ENCODE data around the gene SMC3. TPM values are rescaled to one million over a fixed set of nuclear protein-coding genes. Genes with fewer than 3 reads are reported as not detected.

Gene SMC3
- total and polyA plus RNA-seq, 2 experiments from 2014 or later = 40.8 to 53.5 TPM

DNA sequence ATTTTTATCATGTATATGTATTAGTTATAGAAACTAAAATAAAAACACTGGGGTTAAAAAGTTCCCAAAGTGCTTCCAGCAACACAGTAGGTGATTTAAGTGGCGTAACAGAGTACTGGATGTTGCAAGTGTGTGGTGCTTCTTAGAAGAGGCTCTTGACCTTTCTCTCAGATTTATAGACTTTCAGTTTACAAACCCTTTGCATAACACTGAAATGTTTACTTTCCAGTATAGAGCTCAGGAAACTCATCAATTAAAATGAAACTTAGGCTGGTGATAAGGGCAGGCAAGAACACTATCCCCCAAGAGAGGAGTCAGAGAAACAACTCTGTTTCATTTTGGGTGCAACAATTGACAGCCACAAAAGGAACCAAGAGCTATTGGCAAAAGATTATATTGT, 27.5 kb upstream of the SMC3 start:
- Histone ChIP-seq H3K27ac (no peak overlapping the region), H2AFZ (no peak overlapping the region), H3K9me2 (replicated peaks; ENCODE audit: insufficient read depth) (no peaks in the 10 kb centered on the region), H4K20me1 (ENCODE audit: insufficient read depth, poor library complexity, severe bottlenecking) (no peaks in the 10 kb centered on the region), H3K36me3 (replicated peaks; ENCODE audit: insufficient read depth, low read depth) (no peaks in the 10 kb centered on the region), H3K4me2 (no peak overlapping the region), H3K4me3 (no peak overlapping the region), H3K27me3 (no peaks in the 10 kb centered on the region), H3K9me3 (ENCODE audit: low read depth) (no peaks in the 10 kb centered on the region), H3K79me2 (no peaks in the 10 kb centered on the region), H3K4me1 (ENCODE audit: insufficient read depth) (no peaks in the 10 kb centered on the region)
- TF ChIP-seq EZH2phosphoT487 (IDR thresholded peaks at IDR 0.05; ENCODE audit: low read depth, severe bottlenecking, unreplicated experiment) (no peak), EZH2 (IDR thresholded peaks at IDR 0.05; ENCODE audit: borderline replicate concordance) (no peak)
- TF ChIP-seq, protein P1, sequence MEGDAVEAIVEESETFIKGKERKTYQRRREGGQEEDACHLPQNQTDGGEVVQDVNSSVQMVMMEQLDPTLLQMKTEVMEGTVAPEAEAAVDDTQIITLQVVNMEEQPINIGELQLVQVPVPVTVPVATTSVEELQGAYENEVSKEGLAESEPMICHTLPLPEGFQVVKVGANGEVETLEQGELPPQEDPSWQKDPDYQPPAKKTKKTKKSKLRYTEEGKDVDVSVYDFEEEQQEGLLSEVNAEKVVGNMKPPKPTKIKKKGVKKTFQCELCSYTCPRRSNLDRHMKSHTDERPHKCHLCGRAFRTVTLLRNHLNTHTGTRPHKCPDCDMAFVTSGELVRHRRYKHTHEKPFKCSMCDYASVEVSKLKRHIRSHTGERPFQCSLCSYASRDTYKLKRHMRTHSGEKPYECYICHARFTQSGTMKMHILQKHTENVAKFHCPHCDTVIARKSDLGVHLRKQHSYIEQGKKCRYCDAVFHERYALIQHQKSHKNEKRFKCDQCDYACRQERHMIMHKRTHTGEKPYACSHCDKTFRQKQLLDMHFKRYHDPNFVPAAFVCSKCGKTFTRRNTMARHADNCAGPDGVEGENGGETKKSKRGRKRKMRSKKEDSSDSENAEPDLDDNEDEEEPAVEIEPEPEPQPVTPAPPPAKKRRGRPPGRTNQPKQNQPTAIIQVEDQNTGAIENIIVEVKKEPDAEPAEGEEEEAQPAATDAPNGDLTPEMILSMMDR (IDR thresholded peaks at IDR 0.05; ENCODE audit: poor library complexity) = no peak
- no peak for DNase-seq (ENCODE audit: low spot score)
- WGBS (ENCODE audit: low lambda C conversion rate, missing lambda C conversion rate) = 26% methylated on average over 1 of the region's 1 CpG

- no peaks in the 10 kb centered on the region for H3K9me2 ChIP-seq (replicated peaks; ENCODE audit: insufficient read depth)
- no peak overlapping the region for H2AFZ ChIP-seq
- peaks cover 11% of the 10 kb centered on the region for H3K27me3 ChIP-seq
- TF ChIP-seq, protein P1 (IDR thresholded peaks at IDR 0.05; ENCODE audit: poor library complexity) = no peak
- TF ChIP-seq EZH2phosphoT487 (IDR thresholded peaks at IDR 0.05; ENCODE audit: low read depth, severe bottlenecking, unreplicated experiment) (no peak), EZH2 (IDR thresholded peaks at IDR 0.05; ENCODE audit: borderline replicate concordance) (no peak)
- peak; percentile 50 for DNase-seq (ENCODE audit: low spot score)
- no peaks in the 10 kb centered on the region for H3K9me3 ChIP-seq (ENCODE audit: low read depth)
- H3K4me1 ChIP-seq (ENCODE audit: insufficient read depth) = no peaks in the 10 kb centered on the region
- peak overlapping the region; percentile 58 for H3K27ac ChIP-seq
- no peaks in the 10 kb centered on the region for H4K20me1 ChIP-seq (ENCODE audit: insufficient read depth, poor library complexity, severe bottlenecking)
- no peak overlapping the region for H3K4me3 ChIP-seq
- no peak overlapping the region for H3K4me2 ChIP-seq
- no peaks in the 10 kb centered on the region for H3K36me3 ChIP-seq (replicated peaks; ENCODE audit: insufficient read depth, low read depth)
- no peaks in the 10 kb centered on the region for H3K79me2 ChIP-seq
Observed at GRCh38 chr10:110544958-110545537, 22.4 kb upstream of the SMC3 start.

GRCh38 chr10:110546077-110546476, 21.4 kb upstream of the SMC3 start:
- H3K4me3 ChIP-seq = no peak overlapping the region
- 77% methylated on average over 6 of the region's 6 CpGs for WGBS (ENCODE audit: low lambda C conversion rate, missing lambda C conversion rate)
- no peak overlapping the region for H2AFZ ChIP-seq
- H3K27ac ChIP-seq = no peak overlapping the region
- no peaks in the 10 kb centered on the region for H4K20me1 ChIP-seq (ENCODE audit: insufficient read depth, poor library complexity, severe bottlenecking)
- H3K4me2 ChIP-seq = no peak overlapping the region
- no peaks in the 10 kb centered on the region for H3K36me3 ChIP-seq (replicated peaks; ENCODE audit: insufficient read depth, low read depth)
- H3K9me3 ChIP-seq (ENCODE audit: low read depth) = no peaks in the 10 kb centered on the region
- no peaks in the 10 kb centered on the region for H3K4me1 ChIP-seq (ENCODE audit: insufficient read depth)
- no peaks in the 10 kb centered on the region for H3K79me2 ChIP-seq
- DNase-seq (ENCODE audit: low spot score) = no peak
- peaks cover 11% of the 10 kb centered on the region for H3K27me3 ChIP-seq
- H3K9me2 ChIP-seq (replicated peaks; ENCODE audit: insufficient read depth) = no peaks in the 10 kb centered on the region
- TF ChIP-seq, protein P1 (IDR thresholded peaks at IDR 0.05; ENCODE audit: poor library complexity) = no peak
- TF ChIP-seq EZH2phosphoT487 (IDR thresholded peaks at IDR 0.05; ENCODE audit: low read depth, severe bottlenecking, unreplicated experiment) (no peak), EZH2 (IDR thresholded peaks at IDR 0.05; ENCODE audit: borderline replicate concordance) (no peak)

Data from hepatocyte (in vitro differentiated cells).